ENCODE results near the gene FAM43A.

DNA sequence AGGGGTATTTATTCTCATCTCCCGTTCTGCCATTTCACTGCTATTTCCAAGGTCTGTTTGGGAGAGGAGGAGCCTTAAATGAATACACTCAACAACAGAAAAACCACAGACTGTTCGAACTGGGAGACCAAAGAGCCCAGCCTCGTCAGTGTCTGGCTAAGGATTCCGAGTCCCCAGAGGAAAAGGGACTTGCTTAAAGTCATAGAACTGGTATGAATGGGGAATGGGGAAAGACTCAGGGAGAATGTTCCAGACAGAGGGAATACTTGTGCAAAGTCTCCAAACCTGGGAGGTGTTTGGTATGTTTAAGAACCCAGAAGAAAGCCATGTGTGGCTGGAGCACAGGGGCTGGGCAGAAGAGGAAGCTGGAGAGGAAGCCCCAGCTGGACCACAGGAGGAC is 46.9 kb downstream of the FAM43A start:
- TF ChIP-seq YY1 (IDR thresholded peaks at IDR 0.05; ENCODE audit: insufficient read depth, insufficient read length): no peak
- TF ChIP-seq SUZ12 (IDR thresholded peaks at IDR 0.05; ENCODE audit: extremely low read depth, insufficient read depth, insufficient read length): no peak
- no peak for TF ChIP-seq ZNF274 (IDR thresholded peaks at IDR 0.05; ENCODE audit: low read depth, low read length)
